ENCODE measurements around the gene CRYBA2. TPM values are rescaled to one million over a fixed set of nuclear protein-coding genes. Genes with fewer than 3 reads are reported as not detected.
A peak's percentile ranks its signal among the peaks of the same experiment; 100 is the strongest.

The CRYBA2 gene
- total and polyA plus RNA-seq, 2 of the 8 experiments (the other 6 are each of a cell fraction or from before 2014, with no cell fraction given): not detected

DNA sequence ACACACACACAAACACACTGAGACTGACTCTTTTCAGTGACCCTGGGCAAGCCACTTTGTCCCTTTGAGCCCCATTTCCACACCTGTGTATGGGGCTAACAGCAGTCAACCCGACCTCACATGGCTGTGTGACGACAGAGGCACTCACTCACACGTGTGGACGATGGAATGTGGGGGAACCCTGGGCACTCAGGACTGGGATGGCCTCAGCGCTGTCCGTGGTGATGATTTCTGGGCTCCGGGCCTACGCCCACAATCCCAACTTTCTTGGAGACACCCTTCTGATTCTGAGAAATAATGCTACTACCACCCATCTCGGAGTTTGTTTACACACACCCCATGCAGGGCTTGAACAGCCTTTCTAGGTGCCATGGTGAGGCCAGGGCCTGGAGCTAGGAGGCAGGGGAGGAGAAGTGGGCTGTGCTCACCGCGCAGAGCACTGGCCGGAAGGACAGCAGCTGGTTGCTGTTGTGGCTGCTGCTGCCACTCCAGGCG, 1.5 kb downstream of the CRYBA2 start:
- no peak overlapping the region for H2BK5ac ChIP-seq (ENCODE audit: low read depth, low read length)
- no peak overlapping the region for H3K23ac ChIP-seq (ENCODE audit: insufficient read length)
- no peak overlapping the region for H3K56ac ChIP-seq (replicated peaks; ENCODE audit: insufficient read length, low read depth, low read length)
- 0 out of 2 replicates have a peak overlapping the region, but pooled peaks have one; percentile 48 for H2BK20ac ChIP-seq (ENCODE audit: low read length)
- FAIRE-seq (no peak), DNase-seq (ENCODE audit: low read depth in 1 of 2, low spot score in 2 of 2) (no peak)
- no peak overlapping the region for H2AFZ ChIP-seq (ENCODE audit: low read length)
- H4K5ac ChIP-seq (ENCODE audit: insufficient read length, low read depth, low read length): no peak overlapping the region
- peak overlapping the region; percentile 5; the same call in 1 of the 2 replicates for H2AK5ac ChIP-seq (ENCODE audit: low read depth, low read length)
- peaks cover 30 to 42% of the 10 kb centered on the region in 2 experiments for H4K20me1 ChIP-seq (replicated peaks in 1 of 2; ENCODE audit: control insufficient read depth in 1 of 2, insufficient read depth in 2 of 2, low read length in 2 of 2)
- peaks cover 2% of the 10 kb centered on the region; the same call in 1 of the 2 replicates for H3K23me2 ChIP-seq (ENCODE audit: low read depth, low read length)
- H3K9me3 ChIP-seq (ENCODE audit: insufficient read depth in 2 of 2, low read depth in 1 of 2, low read length in 1 of 2): no peaks in the 10 kb centered on the region
- H3K9ac ChIP-seq (replicated peaks in 1 of 4; ENCODE audit: extremely low read depth in 1 of 4, low read depth in 3 of 4, low read length in 3 of 4): no peak overlapping the region
- H3K14ac ChIP-seq (ENCODE audit: insufficient read length): no peak overlapping the region
- no peak overlapping the region for H2BK120ac ChIP-seq (replicated peaks; ENCODE audit: low read depth, low read length)
- CTCF ChIA-PET (ENCODE audit: partially characterized antibody): interaction anchor here (0.5 to 19.5 kb wide), 7 partner anchors 13 to 124 kb away, joined by 3 to 284 read pairs (median 5); partner anchors contain the start of gene FEV
- no peak overlapping the region for H3K4ac ChIP-seq (replicated peaks; ENCODE audit: insufficient read length, low read depth, low read length)
- H2BK15ac ChIP-seq (ENCODE audit: low read length): 0 out of 2 replicates have a peak overlapping the region, but pooled peaks have one; percentile 29
- no peak overlapping the region for H4K8ac ChIP-seq (ENCODE audit: extremely low read depth, insufficient read depth, low read length)
- H4K91ac ChIP-seq (replicated peaks; ENCODE audit: insufficient read length, low read length): no peak overlapping the region
- 15% methylated on average over 10 of the region's 13 CpGs; no CpG with 5 or more reads in 1 of the 2 experiments for WGBS, 2 experiments (ENCODE audit: extremely low coverage in 1 of 2, insufficient coverage in 1 of 2, insufficient read length in 1 of 2, insufficient replicate concordance in 2 of 2, low coverage in 1 of 2, low lambda C conversion rate in 2 of 2, missing lambda C conversion rate in 1 of 2)
- POLR2A ChIA-PET (ENCODE audit: partially characterized antibody): interaction anchor here (1.2 to 1.3 kb wide), 2 partner anchors 7 to 32 kb away, joined by 3 to 4 read pairs; partner anchors contain the start of gene CDK5R2
- peaks cover 0 to 6% (median 0%) of the 10 kb centered on the region in 4 experiments; a peak in 1 of 8 replicates for H3K36me3 ChIP-seq (ENCODE audit: control insufficient read depth in 2 of 4, insufficient read depth in 4 of 4, low read length in 3 of 4)
- no peak overlapping the region for H3K18ac ChIP-seq (ENCODE audit: extremely low read depth, low read length)
- no peaks in the 10 kb centered on the region for H3K79me1 ChIP-seq (ENCODE audit: low read depth, low read length)
- no peak overlapping the region for H3K27ac ChIP-seq (ENCODE audit: low read depth, low read length)
- no peak overlapping the region for H3K4me3 ChIP-seq (ENCODE audit: extremely low read depth in 1 of 4, insufficient read depth in 2 of 4, low read depth in 3 of 4, low read length in 4 of 4)
- 0 out of 2 replicates have a peak overlapping the region, but pooled peaks have one; percentile 80 for H2BK12ac ChIP-seq (ENCODE audit: low read depth, low read length)
- no peak overlapping the region for H3K4me2 ChIP-seq (ENCODE audit: insufficient read depth in 1 of 2, low read depth in 2 of 2, low read length in 2 of 2)
- H3K4me1 ChIP-seq (replicated peaks in 1 of 4; ENCODE audit: control insufficient read depth in 3 of 4, insufficient read depth in 4 of 4, low read length in 3 of 4): peaks cover 0 to 21% (median 7%) of the 10 kb centered on the region in 4 experiments; a peak in 6 of 7 replicates
- no peaks in the 10 kb centered on the region for H3K79me2 ChIP-seq (ENCODE audit: control insufficient read depth in 1 of 2, insufficient read depth in 2 of 2, low read length in 2 of 2)
- peaks cover 98 to 100% (median 100%) of the 10 kb centered on the region in 4 experiments for H3K27me3 ChIP-seq (replicated peaks in 1 of 4; ENCODE audit: control insufficient read depth in 3 of 4, extremely low read depth in 1 of 4, insufficient read depth in 3 of 4, low read length in 3 of 4)
- TF ChIP-seq POLR2A (IDR thresholded peaks at IDR 0.05; ENCODE audit: control extremely low read depth in 1 of 2, low read depth in 2 of 2, low read length in 2 of 2): no peak
- TF ChIP-seq TAF7 (optimal IDR thresholded peaks at IDR 0.05; ENCODE audit: borderline replicate concordance, low read depth, low read length): no peak
- no peak for TF ChIP-seq CTBP2 (IDR thresholded peaks at IDR 0.05; ENCODE audit: borderline replicate concordance, insufficient read depth, insufficient read length, low read length)
- TF ChIP-seq CEBPB (IDR thresholded peaks at IDR 0.05; ENCODE audit: low read depth, low read length): no peak
- 0 out of 4 replicates have a peak, but pooled peaks of 1 of the 2 experiments have one; percentile 34 for TF ChIP-seq SIN3A (conservative IDR thresholded peaks at IDR 0.05 in 1 of 2, IDR thresholded peaks at IDR 0.05 in 1 of 2; ENCODE audit: low read depth in 1 of 2, low read length in 2 of 2)
- no peak for TF ChIP-seq NRF1 (IDR thresholded peaks at IDR 0.05; ENCODE audit: low read depth, low read length)
- peak; percentile 41; the same call in 1 of the 2 replicates for TF ChIP-seq CREB1 (IDR thresholded peaks at IDR 0.05)
- TF ChIP-seq RAD21 (IDR thresholded peaks at IDR 0.05 in 1 of 2, conservative IDR thresholded peaks at IDR 0.05 in 1 of 2; ENCODE audit: low read depth in 2 of 2, low read length in 2 of 2): no peak
- TF ChIP-seq PHF8 (conservative IDR thresholded peaks at IDR 0.05; ENCODE audit: low read depth, low read length): no peak
- TF ChIP-seq CBX5 (IDR thresholded peaks at IDR 0.05; ENCODE audit: low read depth, low read length): no peak
- TF ChIP-seq EGR1 (IDR thresholded peaks at IDR 0.05; ENCODE audit: borderline replicate concordance, low read depth, low read length): no peak
- no peak for TF ChIP-seq MAFK (IDR thresholded peaks at IDR 0.05; ENCODE audit: low read depth, low read length)
- no peak for TF ChIP-seq ASH2L (IDR thresholded peaks at IDR 0.05; ENCODE audit: low read length)
